Bronchial epithelial cell (primary cell): ENCODE measurements around the gene COL23A1. TPM values are rescaled to one million over a fixed set of nuclear protein-coding genes. Genes with fewer than 3 reads are reported as not detected.

Experiments
- DNase-seq: peaks from one replicate; pipeline ENCODE4 v3.0.0-alpha.2; 2010; ENCODE audit warnings: low read depth
- FAIRE-seq: peaks from 2 replicates; lab custom pipeline; 2011; peaks lifted over from hg19 to GRCh38; lab: Jason Lieb, UNC
- H3K27me3 ChIP-seq: 2 replicates; pipeline ENCODE4 v1.5.1; 2011; ENCODE audit warnings: low read length; ENCODE audit not compliant: control insufficient read depth, insufficient read depth
- H3K36me3 ChIP-seq: 2 replicates; pipeline ENCODE4 v1.5.1; 2011; ENCODE audit warnings: low read length; ENCODE audit not compliant: control insufficient read depth, insufficient read depth
- H3K4me3 ChIP-seq: 2 replicates; pipeline ENCODE4 v1.5.1; 2011; ENCODE audit warnings: mild to moderate bottlenecking, low read depth, low read length, control low read depth
- total RNA-seq: library from RNA; depleted of rRNA; stranded (reverse); fragments of >200 nt; gene quantifications from 2 replicates; pipeline ENCODE4 v1.2.1, GENCODE V29; 2014
- TF ChIP-seq, protein P1 (sequence below): IDR thresholded peaks from 2 replicates; pipeline ENCODE4 v1.5.1; 2011; ENCODE audit warnings: mild to moderate bottlenecking, moderate library complexity, low read length, control low read depth, inconsistent platforms; ENCODE audit not compliant: insufficient read depth, severe bottlenecking

COL23A1 gene
- total RNA-seq, 1 donor from 2014 or later = 0.26 TPM

GRCh38 chr5:178384816-178385495, 205.2 kb downstream of the COL23A1 start:
- no peak for DNase-seq
- no peaks in the 10 kb centered on the region for H3K36me3 ChIP-seq
- TF ChIP-seq, protein P1, sequence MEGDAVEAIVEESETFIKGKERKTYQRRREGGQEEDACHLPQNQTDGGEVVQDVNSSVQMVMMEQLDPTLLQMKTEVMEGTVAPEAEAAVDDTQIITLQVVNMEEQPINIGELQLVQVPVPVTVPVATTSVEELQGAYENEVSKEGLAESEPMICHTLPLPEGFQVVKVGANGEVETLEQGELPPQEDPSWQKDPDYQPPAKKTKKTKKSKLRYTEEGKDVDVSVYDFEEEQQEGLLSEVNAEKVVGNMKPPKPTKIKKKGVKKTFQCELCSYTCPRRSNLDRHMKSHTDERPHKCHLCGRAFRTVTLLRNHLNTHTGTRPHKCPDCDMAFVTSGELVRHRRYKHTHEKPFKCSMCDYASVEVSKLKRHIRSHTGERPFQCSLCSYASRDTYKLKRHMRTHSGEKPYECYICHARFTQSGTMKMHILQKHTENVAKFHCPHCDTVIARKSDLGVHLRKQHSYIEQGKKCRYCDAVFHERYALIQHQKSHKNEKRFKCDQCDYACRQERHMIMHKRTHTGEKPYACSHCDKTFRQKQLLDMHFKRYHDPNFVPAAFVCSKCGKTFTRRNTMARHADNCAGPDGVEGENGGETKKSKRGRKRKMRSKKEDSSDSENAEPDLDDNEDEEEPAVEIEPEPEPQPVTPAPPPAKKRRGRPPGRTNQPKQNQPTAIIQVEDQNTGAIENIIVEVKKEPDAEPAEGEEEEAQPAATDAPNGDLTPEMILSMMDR = no peak
- H3K4me3 ChIP-seq = no peak overlapping the region
- no peak for FAIRE-seq
- peaks cover 5% of the 10 kb centered on the region for H3K27me3 ChIP-seq

- DNase-seq = no peak
- H3K27me3 ChIP-seq = peaks cover 2% of the 10 kb centered on the region
- H3K4me3 ChIP-seq = no peak overlapping the region
- H3K36me3 ChIP-seq = no peaks in the 10 kb centered on the region
- FAIRE-seq = no peak
- TF ChIP-seq, protein P1 = no peak
Observed at GRCh38 chr5:178383919-178384815, 206.0 kb downstream of the COL23A1 start.

DNA sequence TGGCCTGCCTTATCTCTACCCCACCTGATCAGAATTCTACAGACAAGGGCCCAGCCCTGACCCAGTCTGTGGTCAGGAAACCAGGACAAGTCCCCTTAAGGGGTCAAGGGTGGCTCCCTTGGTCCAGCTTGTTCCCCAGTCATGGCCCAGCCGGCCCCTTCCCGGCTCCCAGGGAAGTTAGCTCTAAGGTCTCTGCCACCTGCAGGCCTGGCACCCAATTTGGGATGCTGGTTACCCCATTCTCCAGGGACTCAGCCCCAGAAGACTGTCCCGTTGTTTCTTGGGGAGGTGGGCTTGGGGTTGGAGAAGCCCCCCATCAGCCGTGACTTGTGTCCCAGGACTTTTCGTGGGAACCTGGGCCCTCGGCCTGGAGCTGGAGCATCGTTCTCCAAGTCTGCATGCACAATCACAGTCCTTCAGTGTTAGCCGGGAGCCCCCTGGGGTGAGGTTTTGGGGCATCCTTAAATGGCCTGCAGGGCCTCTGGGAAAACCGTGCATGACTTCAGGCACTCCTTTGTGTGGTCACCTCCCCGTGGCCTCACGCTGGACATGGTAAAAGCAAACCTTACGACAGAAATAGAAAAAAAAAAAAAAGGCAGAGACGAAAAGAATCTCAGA, 206.8 kb downstream of the COL23A1 start:
- TF ChIP-seq, protein P1 = no peak
- Histone ChIP-seq H3K36me3 (no peaks in the 10 kb centered on the region), H3K4me3 (no peak overlapping the region), H3K27me3 (no peaks in the 10 kb centered on the region)
- DNase-seq (no peak), FAIRE-seq (no peak)

DNA sequence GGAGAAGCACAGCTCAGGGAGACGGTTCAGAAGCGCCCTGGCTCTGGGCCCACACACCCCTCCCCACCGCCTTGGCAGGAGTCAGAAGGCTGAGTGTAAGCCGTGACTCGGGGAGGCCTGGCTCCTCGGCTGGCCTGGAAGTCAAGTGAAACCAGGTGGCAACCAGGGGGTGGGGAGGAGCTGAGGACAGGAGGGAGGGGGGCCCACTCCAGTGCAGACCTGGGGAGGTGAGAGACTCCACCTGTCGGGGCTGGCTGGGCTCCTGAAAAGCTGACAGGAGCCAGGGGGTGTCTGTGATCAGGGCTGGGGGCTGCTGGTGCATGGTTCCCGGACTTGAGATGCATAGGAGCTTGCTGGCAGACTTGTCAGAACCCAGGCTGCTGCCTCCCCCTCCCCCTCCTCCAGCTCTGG, 207.4 kb downstream of the COL23A1 start:
- FAIRE-seq (no peak), DNase-seq (no peak)
- H3K27me3 ChIP-seq = no peaks in the 10 kb centered on the region
- no peak overlapping the region for H3K4me3 ChIP-seq
- TF ChIP-seq, protein P1 = no peak
- no peaks in the 10 kb centered on the region for H3K36me3 ChIP-seq

DNA sequence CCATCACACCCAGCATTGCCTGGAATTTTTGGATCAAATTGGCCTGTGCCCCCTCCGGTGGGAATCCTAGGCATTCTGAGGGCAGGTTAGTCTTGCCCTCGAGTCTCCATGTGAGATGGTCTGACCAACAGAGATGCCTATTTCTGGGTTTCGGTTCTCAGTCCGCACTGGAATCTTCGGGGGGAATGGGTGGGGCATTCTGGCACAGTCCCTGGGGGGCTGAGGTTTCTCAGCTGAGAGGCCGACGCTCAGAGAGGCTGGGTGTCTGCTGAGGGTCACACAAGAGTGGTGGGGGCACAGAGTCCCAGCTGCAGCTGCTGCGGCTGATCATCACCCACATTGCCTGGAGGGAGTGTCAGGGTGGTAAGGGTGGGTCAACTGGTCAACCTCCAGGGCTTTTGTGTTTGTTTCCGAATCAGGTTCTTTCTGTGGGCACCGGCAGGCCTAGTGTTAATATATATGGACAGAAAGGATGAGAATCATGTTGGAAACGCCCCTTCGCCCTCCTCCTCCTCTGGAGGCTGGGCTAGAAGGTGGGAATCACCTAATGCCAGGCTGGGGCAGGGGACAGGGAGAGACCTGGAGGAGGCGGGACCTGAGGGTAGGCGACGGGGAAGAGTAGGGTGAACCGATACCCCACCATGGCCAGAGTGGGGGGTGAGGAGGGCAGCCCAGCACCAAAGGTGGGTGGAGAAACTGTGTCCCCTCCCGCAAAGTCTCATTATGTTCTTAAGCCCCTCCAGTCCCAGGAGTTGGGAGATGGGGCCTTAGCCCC, 208.1 kb downstream of the COL23A1 start:
- Histone ChIP-seq H3K4me3 (no peak overlapping the region), H3K27me3 (no peaks in the 10 kb centered on the region), H3K36me3 (no peaks in the 10 kb centered on the region)
- FAIRE-seq = no peak
- no peak for DNase-seq
- TF ChIP-seq, protein P1 = no peak
